Ramos (cell line): Measurements from ENCODE around the gene SESN3.
"Not testable (repeated sequence)": the region's sequence is repeated elsewhere in the genome, so short reads cannot be mapped to it uniquely, and the experiment has no call there.

Source experiments
- in situ Hi-C: fragments of 300-500 bp; cut with MboI; formaldehyde crosslinking; loops from one replicate; pipeline ENCODE4 v1.14.3; 2022; ENCODE audit warnings: low sequenced_read_pairs; ENCODE audit not compliant: unreplicated experiment

Gene SESN3

DNA sequence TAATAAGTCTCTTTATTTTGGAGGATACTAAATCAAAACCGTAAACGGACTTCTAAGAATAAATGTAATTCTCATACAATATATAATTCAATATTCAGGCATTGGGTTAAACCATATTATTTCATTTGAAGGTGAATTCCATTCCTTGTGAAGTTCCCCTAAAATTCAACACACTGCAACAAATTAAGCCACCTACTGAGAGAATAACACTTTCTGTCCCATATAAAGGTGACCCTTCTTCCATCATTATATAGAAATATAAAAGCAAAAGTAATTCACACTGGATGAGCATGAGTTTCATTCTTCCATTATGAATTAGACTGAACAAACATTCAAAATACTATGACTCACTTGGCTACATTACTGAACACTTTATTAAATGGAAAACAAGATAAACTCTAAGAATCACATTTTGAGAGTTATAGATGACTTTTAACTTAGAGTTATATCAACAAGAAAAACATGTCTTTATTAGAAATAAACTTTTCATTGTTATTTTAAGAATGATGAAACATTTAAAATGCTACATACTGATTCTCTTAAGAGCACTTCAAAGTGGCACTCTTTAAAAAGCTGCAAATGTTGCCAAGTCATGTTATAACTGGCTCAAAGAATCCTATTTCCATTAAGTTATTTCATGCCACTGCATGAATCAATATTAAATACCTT, 2.8 kb downstream of the SESN3 start:
- in situ Hi-C loops = no loop called here

DNA sequence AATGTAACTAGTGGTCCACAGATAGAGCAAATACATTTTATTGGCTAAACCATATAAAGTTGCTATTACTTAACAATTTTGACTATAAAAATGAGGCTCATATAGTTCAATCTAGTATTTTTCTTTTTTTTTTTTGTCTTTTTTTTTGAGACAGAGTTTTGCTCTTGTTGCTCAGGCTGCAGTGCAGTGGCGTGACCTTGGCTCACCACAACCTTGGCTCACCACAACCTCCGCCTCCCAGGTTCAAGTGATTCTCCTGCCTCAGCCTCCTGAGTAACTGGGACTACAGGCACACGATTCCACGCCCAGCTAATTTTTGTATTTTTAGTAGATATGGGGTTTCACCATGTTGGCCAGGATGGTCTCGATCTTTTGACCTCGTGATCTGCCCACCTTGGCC, 3.9 kb downstream of the SESN3 start:
- in situ Hi-C loops = not testable (repeated sequence)

DNA sequence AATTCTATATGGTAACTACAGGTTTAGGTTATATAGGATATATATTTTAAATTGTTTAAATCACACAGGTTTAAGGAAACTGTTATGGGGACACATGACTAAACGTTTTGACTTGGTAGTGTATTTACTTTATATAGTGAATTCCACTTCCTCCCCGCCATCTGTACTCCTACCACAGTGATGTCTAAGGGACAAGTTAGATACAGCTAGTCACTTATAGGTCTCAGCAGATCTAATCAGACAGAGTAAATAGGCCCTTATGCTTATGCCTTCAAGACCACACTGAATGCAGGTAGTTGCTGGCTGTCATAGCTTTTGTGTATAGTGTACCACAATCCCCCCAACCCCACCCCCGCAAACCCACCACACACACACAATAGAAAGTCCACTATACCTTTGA, 8.2 kb downstream of the SESN3 start:
- in situ Hi-C loops = no loop called here

DNA sequence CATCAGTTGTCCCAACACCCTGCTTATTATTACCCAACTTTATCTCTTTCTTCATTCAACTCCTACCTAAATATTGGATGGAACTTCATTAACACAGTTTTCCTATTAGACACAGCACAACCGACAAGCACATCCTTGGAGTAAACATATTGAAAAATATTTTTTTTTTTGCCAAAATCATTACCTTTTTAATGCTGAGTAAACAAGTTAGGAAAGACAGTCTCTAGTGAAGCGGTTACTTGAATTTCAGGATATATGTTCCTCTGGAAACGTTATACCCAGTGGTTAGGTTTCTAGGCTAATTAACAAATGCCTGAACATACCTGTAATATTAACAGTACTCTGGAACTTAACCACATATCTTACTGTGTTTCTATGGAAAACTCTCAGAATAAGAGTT, 11.4 kb downstream of the SESN3 start:
- in situ Hi-C loops = no loop called here

DNA sequence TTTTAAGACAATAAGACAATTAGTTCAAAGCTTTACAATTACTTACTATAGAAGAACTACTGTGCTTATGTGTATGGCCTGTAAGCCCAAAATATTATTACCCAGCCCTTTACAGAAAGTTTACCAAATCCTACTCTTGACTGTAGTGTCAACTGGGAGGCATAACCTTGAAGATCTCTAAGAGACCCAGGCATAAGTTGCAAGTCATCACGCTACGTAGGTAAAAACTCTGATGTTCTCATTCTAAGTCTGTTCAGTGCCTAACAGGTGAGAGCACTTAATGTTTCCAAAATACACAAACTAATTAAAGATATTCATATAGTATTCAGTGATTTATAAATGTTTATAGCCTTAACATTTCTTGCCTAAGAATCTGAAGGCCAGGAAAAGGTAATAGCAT, 12.9 kb downstream of the SESN3 start:
- in situ Hi-C loops = no loop called here

DNA sequence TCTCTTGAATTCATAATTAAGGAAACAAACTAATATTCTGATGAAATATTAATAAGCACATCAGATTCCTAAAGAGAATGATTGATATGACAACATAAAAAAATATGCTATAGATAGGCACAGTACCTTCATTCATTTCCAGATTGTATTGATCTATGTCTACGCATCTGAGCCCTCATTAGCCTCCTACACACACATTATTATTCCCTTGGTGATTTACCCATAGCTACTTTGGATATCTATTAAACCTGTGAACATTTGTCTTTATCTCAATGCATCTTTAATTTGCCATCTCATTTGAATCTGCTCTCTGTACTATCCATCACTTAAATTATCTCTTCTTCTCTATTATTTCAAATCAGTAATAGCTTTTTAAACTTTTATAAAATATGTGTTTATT, 18.4 kb downstream of the SESN3 start:
- in situ Hi-C loops = no loop called here

DNA sequence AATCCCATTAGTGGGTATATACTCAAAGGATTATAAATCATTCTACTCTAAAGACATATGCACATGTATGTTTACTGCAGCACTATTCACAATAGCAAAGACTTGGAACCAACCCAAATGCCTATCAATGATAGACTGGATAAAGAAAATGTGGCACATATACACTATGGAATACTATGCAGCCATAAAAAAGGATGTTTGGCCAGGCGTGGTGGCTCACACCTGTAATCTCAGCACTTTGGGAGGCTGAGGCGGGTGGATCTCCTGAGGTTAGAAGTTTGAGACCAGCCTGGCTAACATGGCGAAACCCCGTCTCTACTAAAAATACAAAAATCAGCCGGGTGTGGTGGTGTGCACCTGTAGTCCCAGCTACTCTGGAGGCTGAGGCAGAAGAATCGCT, 21.5 kb downstream of the SESN3 start:
- in situ Hi-C loops = not testable (repeated sequence)

DNA sequence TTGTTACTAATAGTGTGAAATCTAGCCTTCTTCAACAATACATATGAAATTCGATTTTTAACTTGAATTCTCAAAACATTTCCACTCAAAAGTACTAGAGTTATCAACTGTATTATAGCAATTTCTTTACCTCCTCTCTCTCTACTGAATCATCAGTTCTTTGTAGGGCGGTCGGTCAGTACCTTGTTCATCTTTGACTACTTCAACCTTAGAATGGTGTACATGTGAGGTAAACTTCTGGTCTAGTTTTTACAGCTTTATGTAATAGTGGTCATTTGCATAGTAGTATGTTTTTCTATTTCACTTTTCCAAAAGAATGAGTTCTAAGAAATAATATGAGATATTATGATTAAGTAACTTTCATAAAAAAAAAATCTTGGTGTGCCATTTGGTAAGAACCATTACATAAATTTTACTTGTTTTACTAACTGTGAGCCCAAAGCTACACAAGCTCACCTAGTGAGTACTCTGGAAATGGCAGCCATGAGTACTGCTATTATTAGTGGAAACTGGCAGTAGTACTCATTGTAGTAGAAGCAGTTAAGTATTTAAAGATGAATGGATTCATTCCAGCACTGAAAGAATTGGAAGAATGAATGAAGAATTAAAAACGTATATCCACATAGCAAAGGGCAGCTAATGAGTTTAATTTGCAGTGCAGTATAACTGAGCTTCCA, 30.1 kb downstream of the SESN3 start:
- in situ Hi-C loops = no loop called here

DNA sequence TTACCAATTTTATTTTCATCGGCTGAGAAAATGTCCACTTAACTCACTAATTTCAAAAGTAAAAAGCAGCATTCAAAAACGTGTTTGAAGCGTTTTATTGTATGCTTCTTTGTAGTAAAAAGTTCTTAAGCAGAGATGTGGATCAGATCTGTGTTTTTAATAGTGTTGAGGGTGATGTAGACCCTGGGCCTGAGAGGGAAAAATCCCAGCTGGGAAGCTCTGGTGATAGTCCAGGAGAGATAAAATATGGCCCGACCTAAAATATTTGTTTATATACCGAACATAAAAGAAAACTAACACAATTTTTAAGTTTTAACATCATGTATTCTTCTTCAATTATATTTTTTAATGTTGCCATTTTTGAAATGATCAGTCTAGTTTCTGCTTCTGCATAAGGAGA, 35.2 kb downstream of the SESN3 start:
- in situ Hi-C loops = no loop called here

DNA sequence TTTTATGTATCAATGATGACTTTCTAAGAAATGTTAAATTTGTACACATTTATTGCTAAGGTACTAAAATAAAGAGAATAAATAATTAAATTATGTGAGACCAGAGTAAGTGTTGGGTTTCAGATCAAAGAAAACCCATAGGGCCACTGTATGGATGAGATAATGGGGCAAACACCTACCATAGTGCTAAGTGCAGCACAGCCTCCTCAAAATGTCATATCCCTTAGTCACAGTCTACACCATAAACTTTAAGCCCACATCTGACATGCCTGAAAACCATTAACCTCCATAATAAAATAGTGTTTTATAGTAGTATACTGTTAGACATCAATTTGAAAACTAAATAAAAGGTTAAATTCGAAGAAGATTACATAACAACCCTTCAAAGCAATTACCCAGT, 37.5 kb downstream of the SESN3 start:
- in situ Hi-C loops = no loop called here

DNA sequence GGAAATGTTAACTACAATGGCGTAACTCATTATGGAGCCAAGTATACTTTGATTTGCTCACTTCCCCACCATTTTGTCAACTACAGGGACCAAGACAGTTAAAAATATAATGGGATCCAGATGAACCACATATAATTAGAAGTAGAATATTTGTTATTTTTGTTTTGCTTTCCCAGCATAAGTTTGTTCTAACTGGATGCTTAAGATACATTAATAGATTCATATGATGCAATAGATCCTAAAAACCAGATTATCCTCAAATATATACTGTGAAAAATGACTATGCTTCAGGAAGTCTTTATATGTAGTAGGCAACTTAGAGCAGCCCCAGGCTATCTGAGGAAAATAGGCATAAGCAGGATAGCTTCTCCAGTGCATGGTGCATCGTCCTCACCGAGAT, 38.3 kb downstream of the SESN3 start:
- in situ Hi-C loops = no loop called here

DNA sequence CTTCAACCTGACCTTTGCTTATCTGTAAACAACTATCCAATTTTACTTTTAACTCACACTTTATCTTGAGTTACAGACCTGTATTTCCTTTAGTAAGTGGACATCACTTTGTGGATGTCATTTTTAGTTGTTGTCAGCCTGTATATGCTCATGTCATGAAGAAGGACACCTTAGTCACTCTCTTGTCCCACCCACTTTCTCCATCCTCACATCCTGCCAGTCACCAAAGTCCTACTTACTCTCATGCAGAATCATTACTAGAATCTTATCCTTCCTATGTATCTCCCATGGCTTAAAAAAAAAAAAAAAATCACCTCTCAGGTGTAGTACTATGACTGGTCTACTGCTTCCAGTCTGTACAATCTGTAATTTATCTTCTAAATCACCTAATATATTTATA, 43.3 kb downstream of the SESN3 start:
- in situ Hi-C loops = no loop called here

DNA sequence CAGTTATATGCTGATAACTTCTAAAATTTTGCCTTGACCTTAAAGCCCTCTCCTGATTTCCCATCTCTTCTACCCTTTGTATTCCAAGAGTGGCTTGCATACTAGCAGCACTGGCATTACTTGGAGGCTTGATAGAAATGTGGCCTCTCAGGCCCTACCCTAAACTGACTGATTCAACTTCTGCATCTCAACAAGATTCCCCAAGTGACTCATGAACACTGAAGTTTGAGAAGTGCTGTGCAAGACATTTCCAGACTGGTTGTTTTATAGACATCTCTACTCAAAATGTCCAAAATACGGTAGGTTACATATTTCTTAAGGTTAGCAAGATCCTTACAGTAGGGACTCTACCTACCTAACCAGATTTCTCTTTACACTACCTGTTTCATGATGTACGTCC, 48.6 kb downstream of the SESN3 start:
- in situ Hi-C loops = no loop called here

DNA sequence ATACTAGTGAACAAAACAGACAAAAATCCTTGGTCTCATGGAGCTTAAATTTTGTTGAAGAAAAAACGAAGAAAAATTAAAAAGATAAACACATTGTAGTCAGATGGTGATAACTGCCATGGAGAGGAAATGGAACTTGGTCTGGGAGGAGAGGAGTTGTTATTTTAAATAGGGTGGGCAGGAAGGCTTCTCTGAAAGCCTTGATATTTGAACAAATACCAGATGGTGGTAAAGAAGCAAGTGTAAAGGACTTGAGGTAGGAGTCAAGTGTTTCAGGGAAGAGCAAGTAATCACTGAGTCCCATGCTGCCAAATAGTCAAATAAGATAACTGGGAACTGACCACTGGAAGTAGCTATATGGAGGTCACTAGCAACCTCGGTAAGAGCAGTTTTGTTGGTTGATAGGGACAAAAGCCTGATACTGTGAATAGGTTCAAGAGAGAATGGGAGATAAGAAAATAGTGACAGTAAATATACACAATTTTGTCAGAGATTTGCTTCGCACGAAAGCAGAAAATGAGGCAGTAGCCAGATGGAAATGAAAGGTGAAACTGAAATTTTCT, 55.1 kb downstream of the SESN3 start:
- in situ Hi-C loops = no loop called here

DNA sequence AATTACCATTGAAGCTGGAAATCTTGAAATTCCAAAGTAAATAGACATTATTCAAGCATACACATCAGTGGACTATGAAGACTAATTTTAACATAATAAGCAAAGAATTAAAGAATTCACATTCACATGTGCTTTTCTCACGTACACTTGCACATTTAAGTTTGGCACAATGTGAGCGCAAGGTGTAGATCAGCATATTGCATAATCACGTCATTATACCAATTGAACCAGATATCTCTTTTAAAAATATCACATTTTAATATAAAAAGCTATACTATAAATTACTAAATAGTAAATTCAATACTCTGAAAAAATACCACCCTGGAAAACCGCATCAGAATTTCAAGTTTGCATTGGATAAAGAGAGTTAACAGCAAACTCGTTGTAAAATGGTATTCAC, 60.7 kb downstream of the SESN3 start:
- in situ Hi-C loops = loop anchor here (25.0 kb wide), 1 partner anchor 1242 kb away; no protein-coding TSS in a partner anchor

DNA sequence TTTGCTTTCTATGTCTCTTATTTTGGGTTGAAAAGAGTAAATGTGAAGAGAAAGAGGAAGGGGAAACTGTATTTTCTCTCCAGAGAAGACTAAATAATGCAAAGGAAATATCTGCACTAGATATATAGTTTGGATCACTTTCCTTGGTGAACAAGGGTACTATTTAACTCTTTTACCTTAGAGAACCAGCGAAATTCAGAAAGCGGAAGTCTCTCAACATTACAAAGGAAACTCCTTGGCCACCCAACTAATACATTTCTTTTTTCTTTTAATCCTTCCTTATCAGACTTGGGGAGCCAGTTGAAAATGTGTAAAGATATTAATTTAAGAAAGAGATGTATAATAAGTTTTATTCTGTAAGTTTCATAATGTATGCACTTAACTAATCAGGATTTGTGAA, 64.2 kb downstream of the SESN3 start:
- in situ Hi-C loops = loop anchor here (25.0 kb wide), 1 partner anchor 1246 kb away; no protein-coding TSS in a partner anchor

DNA sequence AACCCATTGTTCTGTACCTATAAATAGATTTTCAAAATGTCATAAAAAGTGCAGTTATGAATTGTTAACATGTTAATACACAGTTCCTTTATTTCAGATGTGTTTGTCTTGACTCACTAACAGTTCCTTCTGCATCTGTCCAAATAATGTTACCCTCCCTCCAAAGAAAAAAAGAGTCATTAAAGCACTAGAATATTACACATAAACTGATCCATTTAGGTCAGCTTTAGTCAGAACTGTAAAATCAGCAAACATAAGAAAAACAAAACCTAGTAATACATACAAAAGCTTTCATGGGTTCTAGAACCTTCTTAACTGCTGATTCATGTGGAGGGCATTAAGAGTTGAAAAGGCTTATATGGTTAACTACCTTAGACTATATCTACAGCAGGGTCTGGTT, 65.4 kb downstream of the SESN3 start:
- in situ Hi-C loops = loop anchor here (25.0 kb wide), 1 partner anchor 1247 kb away; no protein-coding TSS in a partner anchor

DNA sequence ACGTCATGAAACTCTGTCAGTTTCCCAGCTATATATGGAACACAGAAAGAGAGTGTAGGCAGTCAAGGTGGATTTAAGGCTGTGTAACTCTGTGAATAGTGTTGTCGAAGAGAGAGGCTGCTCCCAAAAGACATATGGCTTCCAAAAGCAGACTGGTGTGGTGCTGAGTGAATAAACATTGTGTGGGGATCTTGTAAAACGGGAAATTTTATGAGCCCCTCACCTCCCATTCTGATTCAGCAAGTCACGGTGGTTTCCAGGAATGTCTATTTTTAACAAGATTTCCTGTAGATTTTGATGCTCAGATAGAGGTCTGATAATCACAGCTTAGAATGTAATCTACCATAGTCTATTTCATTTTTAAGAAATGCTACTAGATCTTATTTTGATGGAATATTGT, 67.9 kb downstream of the SESN3 start:
- in situ Hi-C loops = loop anchor here (25.0 kb wide), 1 partner anchor 1249 kb away; no protein-coding TSS in a partner anchor

DNA sequence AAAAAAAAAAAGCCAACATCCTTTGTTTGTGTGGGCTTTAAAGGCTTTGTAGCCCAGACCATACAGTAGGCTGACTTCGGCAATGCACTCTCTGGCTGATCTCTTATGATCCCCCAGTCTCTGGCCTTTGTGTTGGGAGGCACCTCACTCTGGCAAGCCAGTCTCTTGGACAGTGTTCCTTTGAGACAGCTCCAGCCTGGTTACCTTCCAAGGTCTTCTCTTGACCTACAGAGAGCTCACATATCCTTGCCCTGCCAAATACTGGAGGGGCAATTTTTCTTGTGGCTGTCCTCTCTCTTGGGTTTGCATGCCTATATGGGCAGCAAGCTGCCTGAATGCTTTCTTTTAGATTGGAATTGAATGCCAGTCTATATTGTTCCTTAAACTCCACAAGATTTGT, 69.8 kb downstream of the SESN3 start:
- in situ Hi-C loops = loop anchor here (25.0 kb wide), 1 partner anchor 1251 kb away; no protein-coding TSS in a partner anchor

DNA sequence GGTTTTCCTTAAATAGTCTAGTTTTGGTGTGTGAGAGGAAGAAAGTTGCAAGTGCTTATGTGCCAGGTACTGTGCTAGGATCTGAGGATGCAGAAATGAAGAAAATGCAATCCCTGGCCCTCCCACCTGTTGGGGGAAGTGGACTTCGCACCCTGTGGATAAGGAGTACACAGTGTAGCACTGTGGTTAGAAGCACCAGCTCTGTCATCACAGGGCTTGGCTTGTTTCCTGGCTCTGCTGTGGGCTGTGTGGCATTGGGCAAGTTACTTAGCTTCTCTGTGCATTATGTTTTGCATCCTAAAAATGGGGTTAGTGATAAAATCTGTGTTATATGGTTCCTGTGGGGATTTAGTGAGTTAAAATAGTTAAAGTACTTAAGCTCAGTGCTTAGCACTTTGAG, 73.2 kb downstream of the SESN3 start:
- in situ Hi-C loops = loop anchor here (25.0 kb wide), 1 partner anchor 1254 kb away; no protein-coding TSS in a partner anchor

DNA sequence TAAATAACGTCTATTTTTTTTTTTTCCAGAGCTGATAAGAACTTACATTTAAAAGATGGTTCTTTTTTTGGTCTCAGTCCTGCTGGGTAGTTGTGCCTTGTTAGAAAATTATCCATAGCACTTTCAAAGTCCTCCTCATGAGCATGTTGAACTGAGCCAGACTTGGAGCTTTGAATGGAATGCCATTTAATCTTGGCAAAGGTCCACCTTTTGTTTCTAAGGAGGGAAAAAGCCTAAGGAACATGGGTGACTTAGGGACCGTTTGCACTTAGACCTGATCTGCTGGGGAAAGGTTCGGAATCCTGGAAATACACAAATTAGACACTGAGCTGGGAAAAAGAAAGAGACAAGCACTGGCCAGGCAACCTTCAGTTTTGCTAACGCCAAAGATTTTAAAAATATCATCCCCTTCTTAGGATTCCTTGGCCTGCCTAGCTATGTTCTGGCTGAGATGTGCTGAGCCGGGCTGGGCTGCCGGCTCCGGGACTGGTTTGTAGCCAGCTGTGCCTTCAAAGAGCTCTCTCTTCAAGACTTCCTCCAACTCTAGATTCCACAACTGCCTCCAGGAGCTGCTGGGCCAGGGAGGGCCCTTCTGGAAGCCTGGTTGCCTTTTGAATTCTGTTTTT, 74.0 kb downstream of the SESN3 start:
- in situ Hi-C loops = loop anchor here (25.0 kb wide), 1 partner anchor 1255 kb away; no protein-coding TSS in a partner anchor
